ENCODE measurements around the gene HBG1. TPM values are rescaled to one million over a fixed set of nuclear protein-coding genes. Genes with fewer than 3 reads are reported as not detected.

The HBG1 gene
- total RNA-seq, 1 experiment from 2014 or later: not detected

- Histone ChIP-seq H4K5ac (ENCODE audit: insufficient read length, low read depth, low read length) (no peak overlapping the region), H3K56ac (ENCODE audit: insufficient read length, low read depth, low read length) (no peak overlapping the region), H3K9ac (ENCODE audit: extremely low read depth, insufficient read length, low read length) (no peak overlapping the region), H3K27me3 (ENCODE audit: insufficient read depth, low read length) (no peaks in the 10 kb centered on the region), H2AK5ac (ENCODE audit: insufficient read length, low read length) (no peak overlapping the region), H3K23ac (ENCODE audit: insufficient read length, low read depth, low read length) (no peak overlapping the region), H2BK12ac (ENCODE audit: insufficient read length, low read depth, low read length) (no peak overlapping the region), H2BK5ac (ENCODE audit: insufficient read length, low read length) (no peak overlapping the region), H4K8ac (replicated peaks; ENCODE audit: insufficient read length, low read depth, low read length) (no peak overlapping the region), H3K23me2 (ENCODE audit: insufficient read length, low read depth, low read length, poor library complexity, severe bottlenecking) (no peaks in the 10 kb centered on the region), H3K27ac (ENCODE audit: insufficient read length, low read depth, low read length) (no peak overlapping the region), H2BK120ac (ENCODE audit: low read depth, low read length, poor library complexity, severe bottlenecking) (no peak overlapping the region), H3K18ac (ENCODE audit: insufficient read length, low read depth, low read length) (no peak overlapping the region), H2BK15ac (ENCODE audit: low read depth, low read length) (no peak overlapping the region), H3K4me1 (ENCODE audit: insufficient read depth, low read length) (no peaks in the 10 kb centered on the region), H3K79me2 (ENCODE audit: insufficient read depth, low read length) (no peaks in the 10 kb centered on the region), H3T11ph (ENCODE audit: low read length) (no peak overlapping the region), H3K79me1 (ENCODE audit: insufficient read depth, low read depth, low read length, poor library complexity, severe bottlenecking) (no peaks in the 10 kb centered on the region), H3K4me2 (ENCODE audit: insufficient read depth, insufficient read length, low read length) (no peak overlapping the region), H2BK20ac (ENCODE audit: low read depth, low read length, poor library complexity, severe bottlenecking) (no peak overlapping the region), H3K14ac (ENCODE audit: insufficient read depth, low read length) (no peak overlapping the region), H4K91ac (ENCODE audit: insufficient read length, low read depth, low read length) (no peak overlapping the region), H3K4ac (ENCODE audit: low read depth, low read length) (no peak overlapping the region), H4K20me1 (ENCODE audit: control insufficient read depth, insufficient read depth, insufficient read length) (no peaks in the 10 kb centered on the region), H3K9me3 (ENCODE audit: control insufficient read depth, low read depth, low read length) (no peaks in the 10 kb centered on the region), H2AFZ (ENCODE audit: low read length) (no peak overlapping the region)
- H3K27ac Mint-ChIP-seq: no peak overlapping the region
- no peak overlapping the region for H3K4me3 Mint-ChIP-seq
- peaks cover 0 to 4% of the 10 kb centered on the region in 2 experiments; a peak in 3 of 5 replicates for H3K9me3 Mint-ChIP-seq
- H3K4me1 Mint-ChIP-seq: peaks cover 0 to 5% of the 10 kb centered on the region in 2 experiments; a peak in 2 of 4 replicates
- no CpG with 5 or more reads among the region's 2 CpGs for WGBS (ENCODE audit: extremely low coverage, insufficient read length, low lambda C conversion rate)
- H3K36me3 Mint-ChIP-seq (ENCODE audit: insufficient read depth in 1 of 3, low read depth in 3 of 3): no peaks in the 10 kb centered on the region
- peaks cover 11% of the 10 kb centered on the region for H3K27me3 Mint-ChIP-seq (ENCODE audit: low read depth)
- no peak for TF ChIP-seq CTCF (conservative IDR thresholded peaks at IDR 0.05)
- DNase-seq: no peak
Observed at GRCh38 chr11:5265832-5266231, 16.2 kb upstream of the HBG1 start.
